ENCODE data around the gene SPRR5. TPM values are rescaled to one million over a fixed set of nuclear protein-coding genes. Genes with fewer than 3 reads are reported as not detected.

Gene SPRR5
- total RNA-seq, 5 donors from 2014 or later (not counting 1 experiment from before 2014, with no cell fraction given) = not detected

DNA sequence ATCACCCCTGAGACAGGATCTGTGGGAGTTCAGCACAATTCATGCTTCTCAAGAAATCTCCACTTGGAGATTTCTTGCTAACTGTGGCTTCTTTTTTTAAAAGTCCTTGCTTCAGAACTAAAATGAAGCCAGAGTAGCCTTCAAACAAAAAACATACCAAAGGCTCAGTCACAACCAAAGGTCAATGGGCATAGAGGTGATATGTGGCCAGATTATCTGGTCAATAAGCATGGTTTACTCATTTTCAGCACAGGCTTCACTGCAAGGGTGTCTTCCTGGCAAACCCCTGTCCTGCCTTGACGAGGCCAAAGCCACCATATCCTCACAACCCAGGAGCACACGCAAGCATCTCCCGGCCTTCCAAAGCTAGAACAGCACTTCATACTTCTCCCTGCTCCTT, 12.3 kb downstream of the SPRR5 start:
- H3K27me3 ChIP-seq (replicated peaks in 1 of 2; ENCODE audit: control insufficient read depth in 2 of 2, extremely low read depth in 1 of 2, insufficient read depth in 2 of 2, low read length in 1 of 2) = peaks cover 0 to 3% of the 10 kb centered on the region in 2 experiments
- H3K36me3 Mint-ChIP-seq = no peaks in the 10 kb centered on the region
- H3K9me3 Mint-ChIP-seq = no peaks in the 10 kb centered on the region
- no peaks in the 10 kb centered on the region for H3K36me3 ChIP-seq (ENCODE audit: control insufficient read depth in 2 of 2, extremely low read depth in 1 of 2, insufficient read depth in 1 of 2, low read length in 1 of 2)
- no peak overlapping the region for H3K4me3 ChIP-seq (ENCODE audit: control insufficient read depth in 1 of 2, extremely low read depth in 1 of 2, low read length in 1 of 2)
- no peak overlapping the region for H3K27ac ChIP-seq (ENCODE audit: low read length)
- DNase-seq (no peak), ATAC-seq (replicated peaks in 1 of 4) (no peak)
- peaks cover 6 to 20% of the 10 kb centered on the region in 2 donors for H3K27me3 Mint-ChIP-seq
- no peak overlapping the region for H3K27ac Mint-ChIP-seq
- ChIA-PET POLR2A (no interaction called here), CTCF (no interaction called here)
- H3K9me3 ChIP-seq = no peaks in the 10 kb centered on the region
- H3K4me3 Mint-ChIP-seq = no peak overlapping the region
- no CpG with 5 or more reads among the region's 3 CpGs for WGBS (ENCODE audit: insufficient coverage)
- H3K4me1 ChIP-seq (ENCODE audit: control insufficient read depth in 1 of 2, extremely low read depth in 1 of 2, insufficient read depth in 2 of 2, low read length in 2 of 2) = no peaks in the 10 kb centered on the region
- H3K4me1 Mint-ChIP-seq = no peaks in the 10 kb centered on the region

DNA sequence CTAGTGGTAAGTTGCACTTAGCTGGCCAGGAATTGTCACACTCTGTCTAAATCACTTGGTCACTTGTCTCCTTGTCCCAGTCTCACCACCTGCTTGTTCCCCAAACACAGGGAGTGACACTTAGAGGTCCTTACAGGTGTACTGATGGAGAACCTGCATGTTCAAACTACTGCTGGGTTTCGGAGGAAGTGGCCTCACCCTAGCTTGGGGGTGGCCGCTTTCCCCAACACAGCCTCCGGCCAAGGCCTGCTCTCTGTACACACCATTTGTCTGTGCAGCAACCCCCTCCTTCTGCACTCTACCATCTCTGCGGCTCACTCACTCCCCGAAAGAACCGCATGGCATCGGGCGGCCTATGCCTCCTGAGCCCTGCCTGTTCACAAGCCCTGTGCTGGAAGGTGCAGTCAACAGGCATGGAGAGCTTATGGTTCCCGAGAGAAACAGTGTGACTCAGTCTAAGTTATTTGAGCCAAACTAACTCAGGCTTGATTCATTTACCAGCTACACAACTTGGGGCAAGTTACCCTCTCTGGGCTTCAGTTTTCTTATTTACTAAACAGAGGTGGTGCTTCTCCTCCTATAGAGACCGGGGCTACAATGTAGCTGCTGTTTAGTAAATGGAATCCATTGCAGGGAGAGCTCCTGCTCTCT, 12.9 kb downstream of the SPRR5 start:
- no peak overlapping the region for H3K27ac Mint-ChIP-seq

DNA sequence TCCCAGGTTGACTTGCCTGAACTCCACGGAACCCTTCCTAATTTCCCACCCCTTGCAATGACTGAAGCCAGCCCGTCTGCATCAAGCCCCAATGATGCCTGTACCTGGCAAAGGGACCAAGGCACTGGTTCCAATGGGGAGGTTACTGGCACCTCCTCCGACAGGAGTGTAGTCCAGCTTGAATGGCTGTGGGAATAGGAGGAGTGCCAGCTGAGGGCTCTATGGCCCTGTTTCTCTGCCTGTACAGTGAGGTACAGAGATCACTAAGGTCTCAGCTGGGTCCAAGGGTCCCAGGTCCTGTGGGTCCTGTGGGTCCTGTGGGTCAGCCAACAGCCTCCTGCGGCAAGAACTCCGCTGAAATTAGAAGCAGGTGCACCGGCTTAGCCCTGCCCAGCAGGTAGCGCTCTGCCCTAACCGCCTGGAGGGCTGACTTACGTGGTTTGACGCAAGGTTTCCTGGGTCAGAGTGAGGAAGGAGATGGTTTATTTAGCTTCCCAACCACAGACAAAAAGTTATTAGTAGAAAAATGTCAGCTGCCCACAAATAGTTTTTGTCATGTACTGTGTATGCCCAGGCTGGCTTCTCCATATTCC, 13.5 kb downstream of the SPRR5 start:
- no peaks in the 10 kb centered on the region for H3K9me3 Mint-ChIP-seq
- no peak overlapping the region for H3K27ac Mint-ChIP-seq

More for the DNA sequence above, 12.9 kb downstream of the SPRR5 start:
- no peaks in the 10 kb centered on the region for H3K4me1 Mint-ChIP-seq
- H3K9me3 Mint-ChIP-seq = no peaks in the 10 kb centered on the region
- no peaks in the 10 kb centered on the region for H3K36me3 Mint-ChIP-seq
- ChIA-PET CTCF (no interaction called here), POLR2A (no interaction called here)
- H3K27ac ChIP-seq (ENCODE audit: low read length) = no peak overlapping the region
- H3K4me1 ChIP-seq (ENCODE audit: control insufficient read depth in 1 of 2, extremely low read depth in 1 of 2, insufficient read depth in 2 of 2, low read length in 2 of 2) = no peaks in the 10 kb centered on the region
- H3K4me3 ChIP-seq (ENCODE audit: control insufficient read depth in 1 of 2, extremely low read depth in 1 of 2, low read length in 1 of 2) = no peak overlapping the region
- ATAC-seq (replicated peaks in 1 of 4) (no peak), DNase-seq (no peak)
- WGBS (ENCODE audit: insufficient coverage) = 96% methylated on average over 8 of the region's 10 CpGs
- H3K9me3 ChIP-seq = no peaks in the 10 kb centered on the region
- no peak overlapping the region for H3K4me3 Mint-ChIP-seq
- H3K27me3 Mint-ChIP-seq = peaks cover 6 to 20% of the 10 kb centered on the region in 2 donors
- peaks cover 0 to 3% of the 10 kb centered on the region in 2 experiments for H3K27me3 ChIP-seq (replicated peaks in 1 of 2; ENCODE audit: control insufficient read depth in 2 of 2, extremely low read depth in 1 of 2, insufficient read depth in 2 of 2, low read length in 1 of 2)
- H3K36me3 ChIP-seq (ENCODE audit: control insufficient read depth in 2 of 2, extremely low read depth in 1 of 2, insufficient read depth in 1 of 2, low read length in 1 of 2) = no peaks in the 10 kb centered on the region

DNA sequence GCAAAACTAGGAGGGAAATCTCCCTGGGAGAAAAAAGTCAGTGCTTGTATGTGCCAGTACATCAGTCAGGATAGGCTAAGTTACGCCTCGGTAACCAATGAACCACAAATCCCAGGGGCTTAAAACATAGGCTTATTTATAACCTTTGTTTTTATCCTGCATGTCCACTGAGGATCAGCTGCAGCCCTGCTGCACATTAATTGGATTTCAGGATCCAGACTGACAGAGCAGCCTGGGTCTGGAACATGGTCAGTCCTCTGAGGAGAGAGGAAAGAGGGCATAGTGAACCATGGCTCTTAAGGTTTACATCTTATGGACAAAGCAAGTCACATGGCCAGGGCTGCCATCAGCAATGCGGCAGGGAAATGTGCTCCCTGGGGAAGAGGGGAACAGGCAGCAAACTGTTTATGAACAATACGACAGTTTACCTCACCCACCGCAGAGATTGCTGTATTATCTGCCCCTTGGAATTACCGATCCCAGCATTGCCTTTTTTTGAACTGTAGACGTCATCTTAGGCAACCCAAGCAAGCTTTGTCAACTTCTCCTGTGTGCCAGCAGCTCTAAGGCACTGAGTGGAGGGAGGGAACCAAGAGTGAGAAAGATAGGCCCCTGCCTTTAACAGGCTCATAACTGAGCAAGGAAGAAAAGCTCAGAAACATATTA, 14.4 kb downstream of the SPRR5 start:
- no peaks in the 10 kb centered on the region for H3K4me1 Mint-ChIP-seq
- CTCF ChIA-PET = no interaction called here

More for the DNA sequence above, 13.5 kb downstream of the SPRR5 start:
- H3K4me1 ChIP-seq (ENCODE audit: control insufficient read depth in 1 of 2, extremely low read depth in 1 of 2, insufficient read depth in 2 of 2, low read length in 2 of 2) = no peaks in the 10 kb centered on the region
- POLR2A ChIA-PET = no interaction called here
- no peak overlapping the region for H3K27ac ChIP-seq (ENCODE audit: low read length)
- no peaks in the 10 kb centered on the region for H3K9me3 ChIP-seq
- Mint-ChIP-seq H3K27me3 (peaks cover 6 to 20% of the 10 kb centered on the region in 2 donors), H3K4me1 (no peaks in the 10 kb centered on the region), H3K4me3 (no peak overlapping the region), H3K36me3 (no peaks in the 10 kb centered on the region)
- peaks cover 0 to 3% of the 10 kb centered on the region in 2 experiments for H3K27me3 ChIP-seq (replicated peaks in 1 of 2; ENCODE audit: control insufficient read depth in 2 of 2, extremely low read depth in 1 of 2, insufficient read depth in 2 of 2, low read length in 1 of 2)
- WGBS (ENCODE audit: insufficient coverage) = 92% methylated on average over 4 of the region's 10 CpGs
- DNase-seq (no peak), ATAC-seq (replicated peaks in 1 of 4) (no peak)
- no peak overlapping the region for H3K4me3 ChIP-seq (ENCODE audit: control insufficient read depth in 1 of 2, extremely low read depth in 1 of 2, low read length in 1 of 2)
- CTCF ChIA-PET = no interaction called here
- no peaks in the 10 kb centered on the region for H3K36me3 ChIP-seq (ENCODE audit: control insufficient read depth in 2 of 2, extremely low read depth in 1 of 2, insufficient read depth in 1 of 2, low read length in 1 of 2)

DNA sequence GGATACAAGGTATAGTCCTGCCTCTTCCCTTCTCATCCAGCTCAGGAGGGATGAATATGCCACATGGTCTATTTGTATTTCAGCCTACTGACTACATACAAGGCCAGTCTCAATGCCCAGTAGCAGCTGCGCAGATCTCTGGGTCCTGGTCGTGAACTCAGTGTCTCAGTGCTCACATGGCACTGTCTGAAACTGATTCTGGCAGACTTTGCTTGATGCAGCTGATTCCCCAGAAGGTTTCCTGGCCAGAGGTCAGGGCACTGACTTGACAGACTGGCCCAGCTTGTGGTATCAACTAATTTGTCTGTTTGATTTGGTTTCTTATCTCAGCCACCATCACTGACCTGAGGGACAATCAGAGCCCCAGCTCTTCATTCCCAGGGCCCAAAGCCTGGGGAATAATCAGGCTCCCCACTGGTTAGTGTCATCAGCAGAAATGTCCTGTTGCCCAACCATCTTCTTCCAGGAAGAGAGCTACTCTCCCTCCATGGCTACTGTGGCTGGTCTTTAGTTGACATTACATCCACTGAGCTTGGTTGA, 15.9 kb downstream of the SPRR5 start:
- H3K9me3 ChIP-seq = no peaks in the 10 kb centered on the region
- H3K4me3 Mint-ChIP-seq = no peak overlapping the region
- H3K4me1 Mint-ChIP-seq = no peaks in the 10 kb centered on the region
- no peak overlapping the region for H3K27ac Mint-ChIP-seq
- no peak for DNase-seq
- 92% methylated on average over 2 of the region's 2 CpGs for WGBS (ENCODE audit: insufficient coverage)
- CTCF ChIA-PET = no interaction called here
- peaks cover 15 to 29% of the 10 kb centered on the region in 2 donors for H3K27me3 Mint-ChIP-seq
- H3K4me1 ChIP-seq (ENCODE audit: control insufficient read depth in 1 of 2, extremely low read depth in 1 of 2, insufficient read depth in 2 of 2, low read length in 2 of 2) = no peaks in the 10 kb centered on the region
- no peak overlapping the region for H3K27ac ChIP-seq (ENCODE audit: low read length)
- POLR2A ChIA-PET = no interaction called here
- no peak overlapping the region for H3K4me3 ChIP-seq (ENCODE audit: control insufficient read depth in 1 of 2, extremely low read depth in 1 of 2, low read length in 1 of 2)
- no peak for ATAC-seq (replicated peaks in 1 of 4)
- H3K36me3 Mint-ChIP-seq = no peaks in the 10 kb centered on the region
- peaks cover 0 to 11% of the 10 kb centered on the region in 2 experiments for H3K27me3 ChIP-seq (replicated peaks in 1 of 2; ENCODE audit: control insufficient read depth in 2 of 2, extremely low read depth in 1 of 2, insufficient read depth in 2 of 2, low read length in 1 of 2)
- H3K36me3 ChIP-seq (ENCODE audit: control insufficient read depth in 2 of 2, extremely low read depth in 1 of 2, insufficient read depth in 1 of 2, low read length in 1 of 2) = no peaks in the 10 kb centered on the region
- no peaks in the 10 kb centered on the region for H3K9me3 Mint-ChIP-seq

More for the DNA sequence above, 14.4 kb downstream of the SPRR5 start:
- H3K27me3 ChIP-seq (replicated peaks in 1 of 2; ENCODE audit: control insufficient read depth in 2 of 2, extremely low read depth in 1 of 2, insufficient read depth in 2 of 2, low read length in 1 of 2) = peaks cover 0 to 5% of the 10 kb centered on the region in 2 experiments
- no peak overlapping the region for H3K27ac Mint-ChIP-seq
- no peak for DNase-seq
- H3K27me3 Mint-ChIP-seq = peaks cover 10 to 25% of the 10 kb centered on the region in 2 donors
- no peak overlapping the region for H3K27ac ChIP-seq (ENCODE audit: low read length)
- POLR2A ChIA-PET = no interaction called here
- H3K36me3 Mint-ChIP-seq = no peaks in the 10 kb centered on the region
- no peaks in the 10 kb centered on the region for H3K9me3 ChIP-seq
- H3K36me3 ChIP-seq (ENCODE audit: control insufficient read depth in 2 of 2, extremely low read depth in 1 of 2, insufficient read depth in 1 of 2, low read length in 1 of 2) = no peaks in the 10 kb centered on the region
- 92% methylated on average over 5 of the region's 7 CpGs for WGBS (ENCODE audit: insufficient coverage)
- H3K9me3 Mint-ChIP-seq = no peaks in the 10 kb centered on the region
- H3K4me3 ChIP-seq (ENCODE audit: control insufficient read depth in 1 of 2, extremely low read depth in 1 of 2, low read length in 1 of 2) = no peak overlapping the region
- no peak for ATAC-seq (replicated peaks in 1 of 4)
- no peak overlapping the region for H3K4me3 Mint-ChIP-seq
- H3K4me1 ChIP-seq (ENCODE audit: control insufficient read depth in 1 of 2, extremely low read depth in 1 of 2, insufficient read depth in 2 of 2, low read length in 2 of 2) = no peaks in the 10 kb centered on the region

DNA sequence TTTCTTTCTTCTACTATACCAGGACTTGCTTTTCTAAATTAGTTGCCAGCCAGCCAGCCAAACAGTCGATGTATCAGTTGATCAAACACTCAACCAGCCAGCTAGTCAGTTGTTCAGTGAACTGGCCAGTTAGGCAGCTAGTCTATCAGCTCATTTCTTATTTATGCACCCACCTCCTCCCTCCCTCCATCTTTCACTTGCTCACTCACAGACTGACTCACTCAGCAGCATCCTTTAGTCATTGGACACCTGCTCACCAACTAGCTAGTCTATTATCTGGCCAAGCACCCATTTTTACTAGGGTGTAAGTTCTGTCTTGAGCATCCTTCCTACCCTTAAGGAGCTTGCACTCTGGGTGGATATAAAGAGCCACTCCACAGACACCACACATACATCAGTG, 17.5 kb downstream of the SPRR5 start:
- Histone ChIP-seq H3K4me1 (ENCODE audit: control insufficient read depth in 1 of 2, extremely low read depth in 1 of 2, insufficient read depth in 2 of 2, low read length in 2 of 2) (no peaks in the 10 kb centered on the region), H3K9me3 (no peaks in the 10 kb centered on the region), H3K27ac (ENCODE audit: low read length) (no peak overlapping the region), H3K36me3 (ENCODE audit: control insufficient read depth in 2 of 2, extremely low read depth in 1 of 2, insufficient read depth in 1 of 2, low read length in 1 of 2) (no peaks in the 10 kb centered on the region), H3K4me3 (ENCODE audit: control insufficient read depth in 1 of 2, extremely low read depth in 1 of 2, low read length in 1 of 2) (no peak overlapping the region), H3K27me3 (replicated peaks in 1 of 2; ENCODE audit: control insufficient read depth in 2 of 2, extremely low read depth in 1 of 2, insufficient read depth in 2 of 2, low read length in 1 of 2) (peaks cover 0 to 11% of the 10 kb centered on the region in 2 experiments)
- Mint-ChIP-seq H3K27me3 (peaks cover 15 to 32% of the 10 kb centered on the region in 2 donors), H3K4me3 (no peak overlapping the region), H3K9me3 (no peaks in the 10 kb centered on the region), H3K4me1 (no peaks in the 10 kb centered on the region), H3K27ac (no peak overlapping the region), H3K36me3 (no peaks in the 10 kb centered on the region)
- CTCF ChIA-PET = no interaction called here
- WGBS (ENCODE audit: insufficient coverage) = 67% methylated on average over 1 of the region's 1 CpG
- no peak for DNase-seq
- ATAC-seq (replicated peaks in 1 of 4) = no peak
- POLR2A ChIA-PET = no interaction called here
